Fibroblast of mammary gland (primary cell): ENCODE data around the gene MED16.

Experiments used
- DNase-seq: peaks from one replicate; pipeline ENCODE4 v3.0.0-alpha.2; 2010; ENCODE audit warnings: low read depth
- H3K4me3 ChIP-seq: 2 replicates; pipeline ENCODE4 v1.5.1; 2011; ENCODE audit warnings: low read depth, mild to moderate bottlenecking, low read length, moderate library complexity; ENCODE audit not compliant: control insufficient read depth
- CTCF ChIP-seq: conservative IDR thresholded peaks from 2 replicates; pipeline ENCODE4 v1.5.1; 2011; ENCODE audit warnings: low read depth, low read length, inconsistent platforms; ENCODE audit not compliant: control insufficient read depth, insufficient read depth

Gene MED16

DNA sequence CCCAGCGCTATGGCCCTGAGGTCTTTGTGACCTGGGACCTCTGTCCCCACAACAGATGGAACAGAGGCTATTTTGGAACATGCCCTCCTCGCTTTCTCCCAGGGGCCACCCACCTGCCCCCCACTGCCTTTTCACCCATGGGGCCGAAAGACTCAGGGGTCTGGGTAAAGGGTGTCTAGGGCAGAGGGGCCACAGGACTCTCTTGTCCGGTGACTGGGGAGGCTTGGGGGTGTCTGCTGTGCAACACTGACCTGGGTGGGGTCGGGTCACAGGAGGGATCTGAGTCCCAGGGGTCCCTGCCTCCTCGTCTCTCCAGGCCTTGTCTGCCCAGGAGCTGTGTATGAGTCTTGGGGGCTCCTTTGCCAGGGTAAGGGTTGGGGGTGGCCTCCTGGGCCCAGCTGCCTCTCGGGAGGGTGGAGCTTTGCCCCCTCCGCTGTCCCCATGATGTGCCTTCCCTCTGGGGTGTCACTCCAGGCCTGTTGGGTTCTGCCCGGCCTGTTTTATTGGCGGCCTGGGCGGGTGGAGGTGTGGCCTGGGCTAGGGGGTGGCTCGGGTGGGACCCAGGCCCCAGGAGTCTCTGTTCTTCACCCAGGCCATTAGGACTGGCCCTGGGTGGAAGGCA, 34.9 kb upstream of the MED16 start:
- DNase-seq: no peak
- peak overlapping the region; percentile 78 for H3K4me3 ChIP-seq
- no peak for TF ChIP-seq CTCF

DNA sequence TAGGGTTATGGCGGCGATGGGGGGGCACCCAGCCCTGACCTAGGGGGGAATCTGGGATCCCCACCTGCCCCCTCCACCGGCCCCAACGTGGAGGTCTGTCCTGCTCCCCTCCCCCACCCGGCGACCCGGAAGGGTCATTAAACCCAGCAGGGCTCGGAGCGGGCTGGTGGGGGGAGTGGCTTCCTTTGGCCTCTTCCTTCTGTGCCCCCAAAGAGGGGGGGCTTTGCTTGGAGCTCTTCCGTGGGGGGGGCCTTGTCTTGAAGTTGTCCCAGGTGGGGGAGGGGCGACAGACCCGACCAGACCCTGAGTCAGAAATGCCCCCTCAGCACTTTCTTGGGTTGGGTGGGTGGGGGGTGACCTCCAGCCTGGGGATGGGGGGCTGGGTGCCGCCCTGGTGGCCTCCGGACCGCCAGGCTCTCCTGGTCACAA, 34.4 kb upstream of the MED16 start:
- no peak for TF ChIP-seq CTCF
- peak overlapping the region; percentile 78 for H3K4me3 ChIP-seq

DNA sequence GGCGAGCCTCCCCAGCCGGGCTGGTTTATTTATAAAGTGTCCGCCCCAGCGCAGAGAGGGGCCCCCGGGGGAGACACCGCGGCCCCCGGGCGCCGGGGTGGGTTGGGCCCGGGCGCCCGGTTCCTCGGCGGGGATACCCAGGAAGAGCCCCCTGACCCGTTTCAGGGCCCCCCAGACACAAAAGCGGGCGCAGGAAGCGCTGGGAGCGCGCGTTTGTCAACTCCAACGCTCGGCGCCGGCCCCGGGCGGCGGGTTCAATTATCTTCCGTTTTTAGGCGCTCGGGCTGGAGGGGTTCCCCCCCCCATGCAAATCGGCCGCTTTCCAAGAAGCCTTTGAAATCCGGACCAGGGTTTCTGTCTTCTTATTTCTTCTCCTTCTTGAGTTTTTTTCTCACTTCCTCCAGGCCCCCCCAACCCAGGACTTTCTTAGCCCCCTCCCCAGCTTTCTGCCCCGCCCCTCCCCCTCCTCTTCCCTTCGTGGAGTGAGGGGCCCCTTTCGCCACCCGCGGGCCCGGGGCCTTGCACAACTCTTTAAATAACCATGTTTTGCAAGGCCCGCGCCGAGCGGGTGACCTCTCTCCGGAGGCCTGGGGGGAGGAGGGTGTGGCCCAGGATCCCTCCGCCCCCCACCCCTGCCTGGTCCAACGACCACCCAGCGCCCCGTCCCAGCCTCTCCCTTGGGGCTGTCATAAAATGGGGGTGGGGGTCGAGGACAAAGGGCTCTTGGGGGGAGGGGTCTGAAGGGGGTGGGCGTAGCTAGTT, 33.8 kb upstream of the MED16 start:
- peak overlapping the region; percentile 78 for H3K4me3 ChIP-seq
- DNase-seq: peak; percentile 45
- TF ChIP-seq CTCF: no peak

More for the DNA sequence above, 34.4 kb upstream of the MED16 start:
- no peak for DNase-seq

DNA sequence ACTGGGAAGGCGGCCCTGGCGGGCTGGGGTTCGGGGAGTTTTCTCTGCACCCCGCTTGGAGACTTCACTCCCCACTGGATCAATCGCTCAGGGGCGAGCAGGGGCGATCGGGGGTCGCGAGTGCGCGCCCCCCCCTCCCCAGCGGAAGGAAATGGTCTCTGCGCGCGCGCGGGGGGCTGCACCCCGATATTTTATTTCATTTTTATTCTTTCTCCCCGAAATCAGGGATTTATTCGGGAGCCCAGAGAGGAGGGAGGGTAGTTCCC, 33.3 kb upstream of the MED16 start:
- H3K4me3 ChIP-seq: peak overlapping the region; percentile 78
- DNase-seq: no peak
- TF ChIP-seq CTCF: no peak

GRCh38 chr19:925526-926322, 32.7 kb upstream of the MED16 start, which contains the start of gene ARID3A:
TSS of gene ARID3A (plus strand) at chr19:926035. CDS start at chr19:929529, 3,494 bp downstream.
- peak; percentile 76 for DNase-seq
- peak within 1 kb of the TSS; percentile 78 for H3K4me3 ChIP-seq
- TF ChIP-seq CTCF: no peak

- no peak for DNase-seq
- no peak for TF ChIP-seq CTCF
- peak overlapping the region; percentile 78 for H3K4me3 ChIP-seq
These were observed 32.1 kb upstream of the MED16 start for GRCh38 chr19:925087-925525.
